HepG2 (cell line): ENCODE results near the gene OR4D6.

Source experiments
- ZSCAN30 ChIP-seq: sonication (generic); formaldehyde crosslinking; IDR thresholded peaks from 2 replicates; pipeline ENCODE4 v1.5.0; 2020; ENCODE audit warnings: mild to moderate bottlenecking, missing genetic modification reagents
- TF ChIP-seq, protein P1 (sequence below): sonication (generic); formaldehyde crosslinking; IDR thresholded peaks from 2 replicates; pipeline ENCODE4 v1.5.0; 2020; ENCODE audit warnings: mild to moderate bottlenecking, missing genetic modification reagents, moderate library complexity
- TF ChIP-seq, protein P2 (sequence below): sonication (generic); formaldehyde crosslinking; IDR thresholded peaks from 2 replicates; pipeline ENCODE4 v1.4.0; 2020; ENCODE audit warnings: missing genetic modification reagents

DNA sequence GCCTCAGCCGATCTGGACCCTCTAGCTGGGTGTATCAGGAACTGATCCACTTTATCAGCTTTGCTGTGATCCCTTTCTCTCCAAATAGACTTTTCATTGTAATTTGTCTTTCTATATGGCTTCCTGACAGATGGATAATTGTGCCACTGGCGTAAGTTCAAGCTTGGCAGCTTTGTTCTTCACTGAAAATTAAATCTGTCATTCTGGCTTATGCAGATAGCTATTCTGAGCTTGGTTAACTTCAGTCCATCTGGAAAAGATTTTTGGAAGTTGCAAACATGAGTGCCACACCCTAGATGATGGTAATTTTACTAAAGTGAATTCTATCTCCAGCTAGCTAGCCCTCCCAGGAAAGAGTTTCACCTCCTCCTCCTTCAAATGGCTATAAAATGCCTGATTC, 38.6 kb upstream of the OR4D6 start:
- TF ChIP-seq, protein P1, sequence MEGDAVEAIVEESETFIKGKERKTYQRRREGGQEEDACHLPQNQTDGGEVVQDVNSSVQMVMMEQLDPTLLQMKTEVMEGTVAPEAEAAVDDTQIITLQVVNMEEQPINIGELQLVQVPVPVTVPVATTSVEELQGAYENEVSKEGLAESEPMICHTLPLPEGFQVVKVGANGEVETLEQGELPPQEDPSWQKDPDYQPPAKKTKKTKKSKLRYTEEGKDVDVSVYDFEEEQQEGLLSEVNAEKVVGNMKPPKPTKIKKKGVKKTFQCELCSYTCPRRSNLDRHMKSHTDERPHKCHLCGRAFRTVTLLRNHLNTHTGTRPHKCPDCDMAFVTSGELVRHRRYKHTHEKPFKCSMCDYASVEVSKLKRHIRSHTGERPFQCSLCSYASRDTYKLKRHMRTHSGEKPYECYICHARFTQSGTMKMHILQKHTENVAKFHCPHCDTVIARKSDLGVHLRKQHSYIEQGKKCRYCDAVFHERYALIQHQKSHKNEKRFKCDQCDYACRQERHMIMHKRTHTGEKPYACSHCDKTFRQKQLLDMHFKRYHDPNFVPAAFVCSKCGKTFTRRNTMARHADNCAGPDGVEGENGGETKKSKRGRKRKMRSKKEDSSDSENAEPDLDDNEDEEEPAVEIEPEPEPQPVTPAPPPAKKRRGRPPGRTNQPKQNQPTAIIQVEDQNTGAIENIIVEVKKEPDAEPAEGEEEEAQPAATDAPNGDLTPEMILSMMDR (CRISPR knock-in tag), result no peak
- TF ChIP-seq, protein P2, sequence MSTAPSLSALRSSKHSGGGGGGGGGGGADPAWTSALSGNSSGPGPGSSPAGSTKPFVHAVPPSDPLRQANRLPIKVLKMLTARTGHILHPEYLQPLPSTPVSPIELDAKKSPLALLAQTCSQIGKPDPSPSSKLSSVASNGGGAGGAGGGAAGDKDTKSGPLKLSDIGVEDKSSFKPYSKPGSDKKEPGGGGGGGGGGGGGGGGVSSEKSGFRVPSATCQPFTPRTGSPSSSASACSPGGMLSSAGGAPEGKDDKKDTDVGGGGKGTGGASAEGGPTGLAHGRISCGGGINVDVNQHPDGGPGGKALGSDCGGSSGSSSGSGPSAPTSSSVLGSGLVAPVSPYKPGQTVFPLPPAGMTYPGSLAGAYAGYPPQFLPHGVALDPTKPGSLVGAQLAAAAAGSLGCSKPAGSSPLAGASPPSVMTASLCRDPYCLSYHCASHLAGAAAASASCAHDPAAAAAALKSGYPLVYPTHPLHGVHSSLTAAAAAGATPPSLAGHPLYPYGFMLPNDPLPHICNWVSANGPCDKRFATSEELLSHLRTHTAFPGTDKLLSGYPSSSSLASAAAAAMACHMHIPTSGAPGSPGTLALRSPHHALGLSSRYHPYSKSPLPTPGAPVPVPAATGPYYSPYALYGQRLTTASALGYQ, result no peak
- no peak for TF ChIP-seq ZSCAN30 (CRISPR knock-in tag)
